Endothelial cell of umbilical vein (primary cell): ENCODE results near the gene CMIP. TPM values are rescaled to one million over a fixed set of nuclear protein-coding genes. Genes with fewer than 3 reads are reported as not detected.

Source experiments
- BruUV-seq: library from RNA; stranded (reverse); fragments of 400-500 nt; replicated peaks from 2 replicates; lab custom pipeline; 2021; lab: Mats Ljungman, UMichigan
- CTCF ChIA-PET: fragments of 300-600, 350-600 bp; sonication (Branson Sonifier 250); formaldehyde crosslinking; loops from one replicate; lab custom pipeline; 2021; ENCODE audit warnings: antibody characterized with exemption, inconsistent platforms; lab: Charles Lee
- POLR2A ChIA-PET: fragments of 300-600, 350-600 bp; sonication (Branson Sonifier 250); formaldehyde crosslinking; loops from one replicate; lab custom pipeline; 2021; ENCODE audit warnings: antibody characterized with exemption, inconsistent platforms; lab: Charles Lee
- DNase-seq: peaks from one replicate; pipeline ENCODE4 v3.0.0-alpha.2; 2011; ENCODE audit warnings: low read depth, low spot score
- FAIRE-seq: peaks from 2 replicates; lab custom pipeline; 2011; peaks lifted over from hg19 to GRCh38; lab: Jason Lieb, UNC
- H2AFZ ChIP-seq: 2 replicates; pipeline ENCODE4 v1.6.0; 2012; ENCODE audit warnings: low read depth, low read length, control low read depth, inconsistent platforms
- H3K27ac ChIP-seq: 2 replicates; pipeline ENCODE4 v1.5.1; 2011; ENCODE audit warnings: low read depth, mild to moderate bottlenecking, control low read depth, low read length, moderate library complexity; ENCODE audit not compliant: insufficient read depth
- H3K27me3 ChIP-seq, 2 experiments: 2 replicates each; pipeline versions ENCODE4 v1.6.0 to v1.6.1; 2011; ENCODE audit warnings: low read length in 2 of 2, mixed read lengths in 1 of 2; ENCODE audit not compliant: control insufficient read depth in 2 of 2, insufficient read depth in 2 of 2
- H3K36me3 ChIP-seq, 2 experiments: 2 replicates in 1 of 2; 3 replicates in 1 of 2; pipeline ENCODE4 v1.5.1; 2011; ENCODE audit warnings: low read length in 2 of 2, mild to moderate bottlenecking in 1 of 2, moderate library complexity in 1 of 2; ENCODE audit not compliant: control insufficient read depth in 2 of 2, insufficient read depth in 2 of 2; ENCODE audit errors: extremely low read depth in 1 of 2
- H3K4me1 ChIP-seq: 3 replicates; pipeline ENCODE4 v1.5.1; 2011; ENCODE audit warnings: mild to moderate bottlenecking, low read length; ENCODE audit not compliant: control insufficient read depth, insufficient read depth; ENCODE audit errors: extremely low read depth
- H3K4me2 ChIP-seq: 2 replicates; pipeline ENCODE4 v1.6.1; 2011; ENCODE audit warnings: low read length, control low read depth, mixed read lengths; ENCODE audit not compliant: insufficient read depth
- H3K4me3 ChIP-seq, 3 experiments: fragments of 200-600 bp in 1 of 3; sonication (generic), shearing (Covaris generic) in 1 of 3; replicated peaks in 1 of 3; 2 replicates each; pipeline ENCODE4 v1.5.1; 2011 to 2016; ENCODE audit warnings: control low read depth in 3 of 3, low read length in 3 of 3, mild to moderate bottlenecking in 2 of 3, inconsistent platforms in 1 of 3, low read depth in 1 of 3, moderate library complexity in 1 of 3; ENCODE audit not compliant: insufficient read depth in 1 of 3
- H3K79me2 ChIP-seq: 2 replicates; pipeline ENCODE4 v1.6.0; 2012; ENCODE audit warnings: low read length, inconsistent platforms; ENCODE audit not compliant: control insufficient read depth, insufficient read depth
- H3K9ac ChIP-seq: replicated peaks from 2 replicates; pipeline ENCODE3; 2011; ENCODE audit warnings: low read length, control low read depth; ENCODE audit not compliant: insufficient read depth; ENCODE audit errors: extremely low read depth
- H3K9me1 ChIP-seq: replicated peaks from 3 replicates; pipeline ENCODE4 v1.6.0; 2011; ENCODE audit warnings: mild to moderate bottlenecking, low read length; ENCODE audit not compliant: control insufficient read depth, insufficient read depth; ENCODE audit errors: extremely low read depth
- H3K9me3 ChIP-seq: replicated peaks from 2 replicates; pipeline ENCODE4 v1.5.1; 2012; ENCODE audit warnings: low read length, inconsistent platforms; ENCODE audit not compliant: control insufficient read depth, insufficient read depth
- H4K20me1 ChIP-seq: replicated peaks from 2 replicates; pipeline ENCODE3; 2011; ENCODE audit warnings: mild to moderate bottlenecking, low read length; ENCODE audit not compliant: control insufficient read depth, insufficient read depth; ENCODE audit errors: extremely low read depth
- GATA2 ChIP-seq: IDR thresholded peaks from 2 replicates; pipeline ENCODE4 v1.7.0; 2011; ENCODE audit warnings: low read depth, mild to moderate bottlenecking, moderate library complexity, mixed read lengths, low read length; ENCODE audit not compliant: insufficient read length, insufficient read depth
- JUN ChIP-seq: IDR thresholded peaks from 2 replicates; pipeline ENCODE4 v1.6.1; 2011; ENCODE audit warnings: borderline replicate concordance, low read depth; ENCODE audit not compliant: insufficient read length, insufficient read depth
- MYC ChIP-seq: IDR thresholded peaks from one replicate; pipeline ENCODE4 v1.6.1; 2011; ENCODE audit warnings: mild to moderate bottlenecking, low read depth, low read length
- POLR2A ChIP-seq: IDR thresholded peaks from 2 replicates; pipeline ENCODE4 v1.6.1; 2012; ENCODE audit warnings: low read depth, mild to moderate bottlenecking, control low read depth, low read length
- POLR2AphosphoS5 ChIP-seq: IDR thresholded peaks from 2 replicates; pipeline ENCODE4 v1.6.1; 2012; ENCODE audit warnings: low read depth, mild to moderate bottlenecking, control low read depth, low read length, moderate library complexity; ENCODE audit not compliant: insufficient read depth
- dilution Hi-C: fragments of 300-500 bp; cut with MboI; formaldehyde crosslinking; loops from one replicate; pipeline ENCODE4 v1.15.0; 2019; ENCODE audit warnings: low sequenced_read_pairs; ENCODE audit not compliant: extremely low pct_ligation_motif_present
- intact Hi-C: fragments of 100-400 bp; cut with micrococcal nuclease; formaldehyde crosslinking; loops from one replicate; pipeline ENCODE4 v1.10.0; 2022
- polyA plus RNA-seq, 4 experiments: library from polyadenylated mRNA; depleted of rRNA in 3 of 4; stranded (reverse) in 3 of 4; unstranded in 1 of 4; fragments of >200 nt; gene quantifications; 2 replicates each; pipeline versions ENCODE4 v1.2.1 to v1.2.3, GENCODE V29; 2011 to 2012; ENCODE audit warnings: missing spikeins in 1 of 4
- total RNA-seq: library from RNA; stranded (reverse); gene quantifications from 2 replicates; pipeline ENCODE4 v1.2.3, GENCODE V29; 2021
- TF ChIP-seq, protein P1 (sequence below), 2 donors: IDR thresholded peaks; 1 replicate in 1 of 2; 2 replicates in 1 of 2; pipeline ENCODE4 v1.5.1; 2011; ENCODE audit warnings: low read length in 2 of 2, mild to moderate bottlenecking in 2 of 2, moderate library complexity in 2 of 2, control low read depth in 1 of 2, inconsistent platforms in 1 of 2, low read depth in 1 of 2; ENCODE audit not compliant: insufficient read depth in 1 of 2; ENCODE audit errors: extremely low read depth in 1 of 2

CMIP gene
- total and polyA plus RNA-seq, 2 donors (not counting 3 experiments of a cell fraction or from before 2014, with no cell fraction given), result 29.0 to 101 TPM

DNA sequence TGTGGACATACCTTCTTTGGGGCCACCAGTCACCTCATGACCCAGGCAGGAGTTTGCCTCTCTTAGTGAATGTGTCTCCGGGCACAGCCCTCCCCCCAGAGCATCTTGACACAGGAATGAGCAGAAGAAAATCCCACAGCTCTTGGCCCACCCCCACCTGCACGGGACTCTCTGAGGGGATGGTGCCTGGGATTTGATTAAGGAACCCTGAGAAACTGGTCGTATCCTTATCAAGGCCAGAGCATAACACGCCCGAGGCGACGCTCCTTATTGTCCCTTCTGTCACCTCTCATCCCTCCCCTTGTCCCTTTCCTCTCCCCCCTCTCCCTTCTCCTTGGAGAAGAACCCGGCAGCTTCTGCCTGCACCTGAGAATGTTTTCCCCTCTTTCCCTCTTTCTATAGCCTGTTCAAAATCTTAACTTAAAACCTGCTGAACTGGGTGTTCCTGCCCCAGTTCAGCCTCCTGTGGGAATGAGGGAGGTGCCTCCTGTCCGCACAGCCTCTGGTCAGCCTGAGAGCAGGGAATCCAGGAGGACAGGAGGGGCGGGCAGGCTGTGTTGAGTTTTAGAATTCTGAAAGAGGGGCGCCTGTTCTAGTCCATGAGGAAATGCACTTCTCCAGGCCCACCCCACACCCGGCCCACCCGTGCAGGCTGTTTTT lies 193.8 kb downstream of the CMIP start:
- POLR2A ChIA-PET, result no interaction called here

DNA sequence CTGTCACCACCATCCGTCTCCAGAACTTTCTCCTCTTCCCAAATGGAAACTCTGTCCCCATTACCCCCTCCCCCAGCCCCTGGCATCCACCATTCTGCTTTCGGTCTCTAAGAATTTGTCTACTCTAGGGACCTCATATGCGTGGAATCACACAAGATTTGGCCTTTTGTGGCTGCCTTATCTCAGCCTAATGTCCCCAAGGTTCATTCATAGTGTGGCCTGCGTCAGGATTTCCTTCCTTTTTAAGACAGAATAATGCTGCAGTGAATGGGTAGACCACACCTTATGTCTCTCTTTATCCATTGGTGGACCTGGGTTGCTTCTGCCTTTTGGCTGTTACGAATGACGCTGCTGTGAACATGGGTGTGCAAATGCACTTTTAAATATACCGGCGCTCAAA lies 194.7 kb downstream of the CMIP start:
- no TSS peak for BruUV-seq
- CTCF ChIA-PET, result no interaction called here

More for the DNA sequence above, 193.8 kb downstream of the CMIP start:
- H3K27ac ChIP-seq, result no peak overlapping the region
- FAIRE-seq, result no peak
- DNase-seq, result no peak
- TF ChIP-seq JUN (no peak), POLR2AphosphoS5 (no peak), MYC (no peak), POLR2A (no peak)
- TF ChIP-seq, protein P1, sequence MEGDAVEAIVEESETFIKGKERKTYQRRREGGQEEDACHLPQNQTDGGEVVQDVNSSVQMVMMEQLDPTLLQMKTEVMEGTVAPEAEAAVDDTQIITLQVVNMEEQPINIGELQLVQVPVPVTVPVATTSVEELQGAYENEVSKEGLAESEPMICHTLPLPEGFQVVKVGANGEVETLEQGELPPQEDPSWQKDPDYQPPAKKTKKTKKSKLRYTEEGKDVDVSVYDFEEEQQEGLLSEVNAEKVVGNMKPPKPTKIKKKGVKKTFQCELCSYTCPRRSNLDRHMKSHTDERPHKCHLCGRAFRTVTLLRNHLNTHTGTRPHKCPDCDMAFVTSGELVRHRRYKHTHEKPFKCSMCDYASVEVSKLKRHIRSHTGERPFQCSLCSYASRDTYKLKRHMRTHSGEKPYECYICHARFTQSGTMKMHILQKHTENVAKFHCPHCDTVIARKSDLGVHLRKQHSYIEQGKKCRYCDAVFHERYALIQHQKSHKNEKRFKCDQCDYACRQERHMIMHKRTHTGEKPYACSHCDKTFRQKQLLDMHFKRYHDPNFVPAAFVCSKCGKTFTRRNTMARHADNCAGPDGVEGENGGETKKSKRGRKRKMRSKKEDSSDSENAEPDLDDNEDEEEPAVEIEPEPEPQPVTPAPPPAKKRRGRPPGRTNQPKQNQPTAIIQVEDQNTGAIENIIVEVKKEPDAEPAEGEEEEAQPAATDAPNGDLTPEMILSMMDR (IDR thresholded peaks at IDR 0.05; ENCODE audit: extremely low read depth in 1 of 2, insufficient read depth in 1 of 2, low read depth in 1 of 2, low read length in 2 of 2), result no peak
- peaks cover 14% of the 10 kb centered on the region for H3K4me1 ChIP-seq
- H3K9me1 ChIP-seq, result no peaks in the 10 kb centered on the region
- no TSS peak for BruUV-seq
- H3K79me2 ChIP-seq, result peaks cover 4% of the 10 kb centered on the region
- H3K9ac ChIP-seq, result no peak overlapping the region
- dilution Hi-C loops (no loop called here), intact Hi-C loops (no loop called here)
- H3K27me3 ChIP-seq, result no peaks in the 10 kb centered on the region
- no peaks in the 10 kb centered on the region for H4K20me1 ChIP-seq
- H3K4me2 ChIP-seq, result no peak overlapping the region
- H3K4me3 ChIP-seq, result no peak overlapping the region
- CTCF ChIA-PET, result no interaction called here
- no peaks in the 10 kb centered on the region for H3K9me3 ChIP-seq
- no peak overlapping the region for H2AFZ ChIP-seq
- H3K36me3 ChIP-seq, result peaks cover 0 to 15% of the 10 kb centered on the region in 2 experiments

More for the DNA sequence above, 194.7 kb downstream of the CMIP start:
- DNase-seq, result no peak
- H2AFZ ChIP-seq, result no peak overlapping the region
- peaks cover 2% of the 10 kb centered on the region for H3K79me2 ChIP-seq
- peaks cover 5% of the 10 kb centered on the region for H3K4me1 ChIP-seq
- FAIRE-seq, result no peak
- dilution Hi-C loops, result no loop called here
- H3K27ac ChIP-seq, result no peak overlapping the region
- no peak overlapping the region for H3K4me3 ChIP-seq
- no peak overlapping the region for H3K9ac ChIP-seq
- intact Hi-C loops, result no loop called here
- H3K9me3 ChIP-seq, result no peaks in the 10 kb centered on the region
- H3K9me1 ChIP-seq, result no peaks in the 10 kb centered on the region
- peaks cover 0 to 15% of the 10 kb centered on the region in 2 experiments for H3K36me3 ChIP-seq
- no peak for TF ChIP-seq GATA2
- no peaks in the 10 kb centered on the region for H3K27me3 ChIP-seq
- no peak overlapping the region for H3K4me2 ChIP-seq
- POLR2A ChIA-PET, result no interaction called here
- no peaks in the 10 kb centered on the region for H4K20me1 ChIP-seq
